Smooth muscle cell (in vitro differentiated cells): ENCODE measurements around the gene CLUH. TPM values are rescaled to one million over a fixed set of nuclear protein-coding genes. Genes with fewer than 3 reads are reported as not detected.

Experiments used
- DNase-seq: peaks from one replicate; lab custom pipeline; 2025; ENCODE audit not compliant: unreplicated experiment; lab: John Stamatoyannopoulos, UW
- H2AFZ ChIP-seq: fragments of 200-600 bp; sonication (generic); 2 replicates; pipeline ENCODE4 v1.6.0; 2016; ENCODE audit warnings: antibody characterized with exemption, low read depth, mild to moderate bottlenecking
- H3F3A ChIP-seq: fragments of 200-600 bp; sonication (generic); 2 replicates; pipeline ENCODE4 v1.6.0; 2017; ENCODE audit warnings: antibody characterized with exemption, low read depth
- H3K27ac ChIP-seq: fragments of 200-600 bp; sonication (generic); 2 replicates; pipeline ENCODE4 v1.5.1; 2016; ENCODE audit warnings: low read depth, mild to moderate bottlenecking
- H3K27me3 ChIP-seq: fragments of 200-600 bp; sonication (generic); 2 replicates; pipeline ENCODE4 v1.6.1; 2016; ENCODE audit warnings: low read depth, mild to moderate bottlenecking
- H3K36me3 ChIP-seq: fragments of 200-600 bp; sonication (generic); 2 replicates; pipeline ENCODE4 v1.5.1; 2016; ENCODE audit warnings: low read depth
- H3K4me1 ChIP-seq: fragments of 200-600 bp; sonication (generic); 2 replicates; pipeline ENCODE4 v1.5.1; 2016; ENCODE audit warnings: low read depth
- H3K4me2 ChIP-seq: fragments of 200-600 bp; sonication (generic); 2 replicates; pipeline ENCODE4 v1.6.0; 2016; ENCODE audit warnings: mild to moderate bottlenecking
- H3K4me3 ChIP-seq: fragments of 200-600 bp; sonication (generic); 2 replicates; pipeline ENCODE4 v1.5.1; 2016; ENCODE audit warnings: mild to moderate bottlenecking
- H3K79me2 ChIP-seq: fragments of 200-600 bp; sonication (generic); 2 replicates; pipeline ENCODE4 v1.6.0; 2016; ENCODE audit warnings: low read depth, mild to moderate bottlenecking
- H3K9ac ChIP-seq: fragments of 200-600 bp; sonication (generic); 2 replicates; pipeline ENCODE4 v1.6.0; 2016; ENCODE audit warnings: low read depth
- H3K9me3 ChIP-seq: fragments of 200-600 bp; sonication (generic); replicated peaks from 2 replicates; pipeline ENCODE4 v1.5.1; 2016; ENCODE audit warnings: low read depth
- H4K20me1 ChIP-seq: fragments of 200-600 bp; sonication (generic); 2 replicates; pipeline ENCODE4 v1.6.0; 2016; ENCODE audit warnings: low read depth
- WGBS: methylation state at CpG from one replicate; pipeline ENCODE4 v1.1.7; 2016; ENCODE audit warnings: low lambda C conversion rate; 5-methylcytosine and 5-hydroxymethylcytosine counted together
- polyA plus RNA-seq: library from polyadenylated mRNA; unstranded; fragments of >200 nt; fragmentation: Nextera tagmentation; extraction: Ambion mirVana; gene quantifications from 2 replicates; pipeline ENCODE4 v1.2.1, GENCODE V29; 2016
- total RNA-seq: library from RNA; depleted of rRNA; stranded (reverse); fragments of >200 nt; gene quantifications from 2 replicates; pipeline ENCODE4 v1.2.3, GENCODE V29; 2014
- TF ChIP-seq, protein P1 (sequence below): fragments of 200-600 bp; sonication (generic); IDR thresholded peaks from 2 replicates; pipeline ENCODE4 v1.5.1; 2017; ENCODE audit warnings: borderline replicate concordance, mild to moderate bottlenecking, antibody characterized with exemption; ENCODE audit not compliant: insufficient read depth, poor library complexity, severe bottlenecking

CLUH gene
- total and polyA plus RNA-seq, 2 experiments from 2014 or later, result 13.4 to 15.4 TPM

- H3K27ac ChIP-seq, result no peak overlapping the region
- H3K27me3 ChIP-seq, result no peaks in the 10 kb centered on the region
- no peak overlapping the region for H3K4me2 ChIP-seq
- TF ChIP-seq, protein P1, sequence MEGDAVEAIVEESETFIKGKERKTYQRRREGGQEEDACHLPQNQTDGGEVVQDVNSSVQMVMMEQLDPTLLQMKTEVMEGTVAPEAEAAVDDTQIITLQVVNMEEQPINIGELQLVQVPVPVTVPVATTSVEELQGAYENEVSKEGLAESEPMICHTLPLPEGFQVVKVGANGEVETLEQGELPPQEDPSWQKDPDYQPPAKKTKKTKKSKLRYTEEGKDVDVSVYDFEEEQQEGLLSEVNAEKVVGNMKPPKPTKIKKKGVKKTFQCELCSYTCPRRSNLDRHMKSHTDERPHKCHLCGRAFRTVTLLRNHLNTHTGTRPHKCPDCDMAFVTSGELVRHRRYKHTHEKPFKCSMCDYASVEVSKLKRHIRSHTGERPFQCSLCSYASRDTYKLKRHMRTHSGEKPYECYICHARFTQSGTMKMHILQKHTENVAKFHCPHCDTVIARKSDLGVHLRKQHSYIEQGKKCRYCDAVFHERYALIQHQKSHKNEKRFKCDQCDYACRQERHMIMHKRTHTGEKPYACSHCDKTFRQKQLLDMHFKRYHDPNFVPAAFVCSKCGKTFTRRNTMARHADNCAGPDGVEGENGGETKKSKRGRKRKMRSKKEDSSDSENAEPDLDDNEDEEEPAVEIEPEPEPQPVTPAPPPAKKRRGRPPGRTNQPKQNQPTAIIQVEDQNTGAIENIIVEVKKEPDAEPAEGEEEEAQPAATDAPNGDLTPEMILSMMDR, result no peak
- H2AFZ ChIP-seq, result no peak overlapping the region
- H3K9me3 ChIP-seq, result no peaks in the 10 kb centered on the region
- no peak overlapping the region for H3K9ac ChIP-seq
- no peaks in the 10 kb centered on the region for H3K79me2 ChIP-seq
- H3K36me3 ChIP-seq, result no peaks in the 10 kb centered on the region
- 95% methylated on average over 14 of the region's 14 CpGs for WGBS
- no peaks in the 10 kb centered on the region for H3K4me1 ChIP-seq
- DNase-seq, result no peak
- H4K20me1 ChIP-seq, result no peaks in the 10 kb centered on the region
- H3F3A ChIP-seq, result peaks cover 7% of the 10 kb centered on the region
- H3K4me3 ChIP-seq, result no peak overlapping the region
These were observed 18.8 kb downstream of the CLUH start for GRCh38 chr17:2692781-2693135.

DNA sequence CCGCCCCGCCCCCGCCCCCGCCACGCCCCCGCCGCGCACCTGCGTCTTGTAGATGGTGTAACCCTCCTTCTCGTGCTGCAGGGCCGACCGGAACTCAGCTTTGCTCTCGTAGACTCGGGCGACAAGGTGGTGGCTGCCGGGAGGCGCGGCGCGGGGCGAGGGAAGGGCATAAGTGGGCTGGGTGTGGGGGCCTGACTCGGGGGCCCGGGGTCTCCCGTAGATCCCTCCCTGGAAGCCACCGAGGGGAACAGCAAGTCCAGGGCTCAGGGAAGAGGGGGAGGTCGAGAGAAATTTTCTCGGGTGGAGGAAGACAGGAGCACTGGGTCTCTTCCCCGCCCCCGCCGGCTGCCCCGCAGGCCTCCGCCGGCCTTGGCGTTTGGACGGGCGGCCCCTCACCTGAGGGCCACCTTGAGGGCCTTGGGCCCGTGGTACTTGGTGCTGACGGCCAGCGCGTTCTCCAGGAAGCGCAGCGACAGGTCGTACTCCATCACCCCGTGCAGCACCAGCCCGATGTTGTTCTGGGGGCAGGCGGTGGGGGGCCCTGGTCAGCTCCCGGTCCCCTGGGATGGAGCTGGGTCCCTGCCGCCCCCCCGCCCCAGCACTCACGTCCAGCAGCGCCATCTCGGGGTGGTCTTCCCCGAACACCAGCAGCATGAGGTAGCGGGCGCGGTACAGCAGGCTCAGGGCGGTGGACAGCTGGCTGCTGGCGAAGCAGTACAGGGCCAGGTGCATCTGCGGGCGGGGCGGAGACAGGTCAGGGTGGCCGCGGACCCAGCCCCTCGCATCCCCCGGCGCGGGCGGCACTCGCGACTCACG lies 19.4 kb downstream of the CLUH start:
- H4K20me1 ChIP-seq, result no peaks in the 10 kb centered on the region
- no peaks in the 10 kb centered on the region for H3K79me2 ChIP-seq
- TF ChIP-seq, protein P1, result no peak
- H3K9ac ChIP-seq, result no peak overlapping the region
- no peaks in the 10 kb centered on the region for H3K4me1 ChIP-seq
- H3K27me3 ChIP-seq, result no peaks in the 10 kb centered on the region
- DNase-seq, result no peak
- no peak overlapping the region for H2AFZ ChIP-seq
- no peaks in the 10 kb centered on the region for H3K36me3 ChIP-seq
- no peaks in the 10 kb centered on the region for H3K9me3 ChIP-seq
- WGBS, result 96% methylated on average over 41 of the region's 71 CpGs
- no peak overlapping the region for H3K4me3 ChIP-seq
- H3F3A ChIP-seq, result peaks cover 11% of the 10 kb centered on the region
- H3K27ac ChIP-seq, result no peak overlapping the region
- H3K4me2 ChIP-seq, result no peak overlapping the region

DNA sequence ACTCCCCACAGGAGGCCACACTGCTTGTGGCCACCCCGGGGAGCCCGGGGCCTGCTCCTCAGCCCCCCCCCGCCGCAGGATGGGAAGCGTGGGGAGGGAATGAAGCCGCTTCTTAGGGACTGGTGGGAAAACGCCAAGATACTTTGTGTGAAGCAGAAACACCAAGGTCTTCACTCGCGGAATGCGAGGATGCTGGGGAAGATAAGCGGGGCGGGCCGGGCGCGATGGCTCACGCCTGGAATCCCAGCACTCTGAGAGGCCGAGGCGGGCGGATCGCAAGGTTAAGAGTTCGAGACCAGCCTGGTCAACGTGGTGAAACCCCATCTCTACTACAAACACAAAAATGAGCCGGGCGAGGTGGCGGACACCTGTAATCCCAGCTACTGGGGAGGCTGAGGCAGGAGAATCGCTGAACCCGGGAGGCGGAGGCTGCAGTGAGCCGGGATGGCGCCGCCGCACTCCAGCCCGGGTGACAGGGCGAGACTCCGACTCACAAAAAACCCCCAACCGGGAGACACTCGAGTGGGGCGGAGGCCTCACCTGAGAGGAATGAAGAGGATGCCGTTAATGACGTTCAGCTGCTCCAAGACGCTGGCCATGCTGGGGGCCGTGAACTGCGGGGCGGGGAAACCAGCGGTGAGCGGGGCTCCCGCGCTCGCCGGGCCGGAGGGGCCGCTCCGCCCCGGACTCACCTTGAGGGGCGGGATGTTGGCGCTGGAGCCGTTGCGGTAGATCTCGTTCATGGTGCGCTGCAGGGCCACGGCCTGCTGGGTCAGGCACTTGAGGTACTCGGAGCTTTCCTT lies 20.3 kb downstream of the CLUH start:
- no peak overlapping the region for H2AFZ ChIP-seq
- H3K27me3 ChIP-seq, result no peaks in the 10 kb centered on the region
- H3F3A ChIP-seq, result peaks cover 20% of the 10 kb centered on the region
- no peak for DNase-seq
- no peak overlapping the region for H3K27ac ChIP-seq
- H3K9ac ChIP-seq, result no peak overlapping the region
- TF ChIP-seq, protein P1, result no peak
- H3K36me3 ChIP-seq, result no peaks in the 10 kb centered on the region
- no peaks in the 10 kb centered on the region for H3K9me3 ChIP-seq
- H3K4me1 ChIP-seq, result no peaks in the 10 kb centered on the region
- H3K79me2 ChIP-seq, result no peaks in the 10 kb centered on the region
- no peak overlapping the region for H3K4me2 ChIP-seq
- H3K4me3 ChIP-seq, result no peak overlapping the region
- H4K20me1 ChIP-seq, result peaks cover 8% of the 10 kb centered on the region
- 96% methylated on average over 59 of the region's 62 CpGs for WGBS
